DMS153 treated with DMSO at 0.1 percent for 48 hours (cell line): Measurements from ENCODE around the gene MKRN2OS.

ENCODE experiments used
- DNase-seq: peaks from one replicate; lab custom pipeline; 2025; ENCODE audit not compliant: unreplicated experiment; lab: John Stamatoyannopoulos, UW

Gene MKRN2OS

DNA sequence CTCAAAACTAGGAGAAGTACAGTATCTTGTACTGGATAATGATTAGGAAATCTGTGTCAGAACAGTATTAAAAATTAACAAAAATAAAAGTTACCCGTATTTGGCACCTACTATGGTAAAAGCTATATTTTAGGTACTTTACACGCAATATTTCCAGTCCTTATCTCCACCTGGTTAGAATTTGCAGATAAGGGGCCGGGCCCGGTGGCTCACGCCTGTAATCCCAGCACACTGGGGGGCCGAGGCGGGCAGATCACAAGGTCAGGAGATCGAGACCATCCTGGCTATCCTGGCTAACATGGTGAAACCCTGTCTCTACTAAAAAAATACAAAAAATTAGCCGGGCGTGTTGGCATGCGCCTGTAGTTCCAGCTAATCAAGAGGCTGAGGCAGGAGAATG lies 28.4 kb downstream of the MKRN2OS start:
- no peak for DNase-seq

DNA sequence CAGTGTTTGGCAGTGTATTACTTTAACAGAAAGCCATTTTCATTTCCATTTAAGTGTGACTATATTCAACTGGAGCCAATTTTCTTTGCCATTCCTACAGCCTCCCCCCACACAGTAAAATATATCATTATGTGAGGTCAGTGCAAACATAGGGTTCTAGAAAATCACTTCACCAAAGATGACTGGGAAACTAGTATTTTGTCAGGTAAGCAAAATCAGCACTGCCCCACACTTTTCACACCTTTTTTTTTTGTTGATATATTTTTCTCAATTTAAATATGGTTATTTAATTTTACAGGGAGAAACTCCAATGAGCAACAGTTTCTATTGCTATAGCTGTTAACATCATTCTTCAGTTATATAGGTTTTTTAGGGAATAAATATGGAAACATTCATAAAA lies 29.7 kb downstream of the MKRN2OS start:
- DNase-seq, result no peak

DNA sequence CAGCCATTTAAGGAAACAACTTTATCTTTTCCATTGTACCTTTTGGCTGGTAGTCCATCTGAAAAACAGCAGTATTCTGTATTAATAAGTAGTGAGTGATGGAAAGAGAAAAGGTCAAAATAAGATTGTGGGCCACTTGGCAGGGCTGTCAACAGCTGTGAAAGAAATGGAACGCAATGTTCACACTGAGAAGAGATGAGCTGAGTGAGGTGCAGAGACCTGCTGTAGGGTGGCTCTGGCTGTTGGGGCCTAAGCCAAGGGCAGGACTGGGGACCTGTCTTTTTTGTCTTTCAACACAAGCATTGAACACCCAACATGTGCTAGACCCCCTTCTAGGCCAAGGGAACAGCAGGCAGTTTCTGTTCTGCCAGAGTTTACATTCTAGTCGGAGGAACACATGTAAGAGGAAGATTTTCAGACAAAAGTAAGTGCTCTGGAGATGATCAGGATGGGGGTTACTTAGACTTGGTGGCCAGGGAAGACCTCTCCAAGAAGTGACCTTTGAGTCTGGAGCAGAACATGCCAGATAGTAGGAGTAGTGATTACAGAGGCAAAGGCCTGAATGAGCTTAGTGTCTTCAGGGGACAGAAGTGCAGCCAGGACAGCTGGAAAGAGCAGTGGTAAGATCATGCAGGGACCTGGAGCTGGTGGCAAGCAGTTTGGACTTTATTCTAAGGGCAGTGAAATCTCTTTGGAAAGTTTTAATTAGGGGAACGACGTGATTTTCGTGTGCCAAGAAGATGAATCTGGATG lies 31.4 kb downstream of the MKRN2OS start:
- no peak for DNase-seq

DNA sequence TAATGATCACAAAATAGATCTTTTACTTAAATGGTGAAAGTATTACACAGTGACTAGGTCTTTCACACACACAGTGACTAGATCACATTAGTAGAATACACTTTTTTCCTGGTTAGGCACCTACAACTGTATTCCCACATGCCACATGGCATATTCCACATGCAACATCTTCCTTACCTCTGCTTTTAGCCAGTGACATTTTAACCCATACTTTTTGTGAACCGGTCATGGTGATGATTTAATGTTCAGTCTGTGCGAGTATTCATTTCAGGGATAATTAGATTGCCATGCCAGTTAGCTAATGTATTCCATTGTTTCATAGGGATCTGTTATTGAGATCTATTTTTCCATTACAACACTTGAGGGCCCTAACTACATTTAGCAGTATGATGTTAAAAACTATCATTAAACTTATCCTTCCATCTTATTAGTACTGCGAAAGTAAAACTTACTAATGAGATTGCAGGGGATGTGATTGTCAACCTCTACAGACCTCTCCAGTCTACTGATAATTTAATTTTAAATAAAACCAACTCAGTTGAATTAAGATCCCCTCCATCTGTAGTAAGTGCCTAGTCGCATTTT lies 32.7 kb downstream of the MKRN2OS start:
- no peak for DNase-seq

DNA sequence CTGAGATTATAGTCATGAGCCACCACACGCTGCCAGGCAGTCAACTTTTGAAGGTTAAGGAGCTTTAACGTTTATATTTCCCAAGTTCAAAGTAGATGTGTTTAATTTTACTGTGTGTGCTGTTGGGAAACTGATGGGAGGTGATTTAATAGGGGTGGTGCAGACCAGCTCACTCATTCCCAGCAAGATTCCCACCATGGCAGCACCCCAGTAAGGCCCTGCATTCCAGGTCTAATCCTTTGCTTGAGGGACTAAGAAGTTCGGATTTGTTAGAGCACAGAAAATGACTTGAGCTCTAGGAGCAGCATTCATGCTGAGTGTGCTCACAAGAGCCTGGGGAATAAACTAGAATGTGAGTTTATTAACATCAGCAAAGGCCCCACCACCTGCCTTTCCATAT lies 35.8 kb downstream of the MKRN2OS start:
- DNase-seq, result no peak

DNA sequence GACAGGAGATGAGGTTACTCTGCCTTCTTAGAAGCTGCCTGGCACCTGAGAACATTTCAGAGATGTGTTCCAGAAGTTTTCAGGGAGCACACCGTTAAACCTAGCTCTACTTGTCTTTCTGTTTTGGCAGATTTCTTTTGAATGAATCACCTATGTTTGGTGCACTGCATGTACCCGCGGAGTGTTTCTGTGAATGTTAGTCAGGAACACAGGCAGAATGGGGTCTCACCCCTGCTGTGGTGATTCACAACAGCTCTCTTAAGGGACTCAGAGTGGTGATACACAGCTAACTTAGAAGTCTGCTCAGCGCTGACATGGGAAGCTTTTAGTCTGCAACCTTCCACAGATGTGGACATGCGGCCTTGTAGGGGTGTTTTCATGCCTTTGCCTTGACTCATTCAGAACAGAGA lies 37.0 kb downstream of the MKRN2OS start:
- DNase-seq, result no peak

DNA sequence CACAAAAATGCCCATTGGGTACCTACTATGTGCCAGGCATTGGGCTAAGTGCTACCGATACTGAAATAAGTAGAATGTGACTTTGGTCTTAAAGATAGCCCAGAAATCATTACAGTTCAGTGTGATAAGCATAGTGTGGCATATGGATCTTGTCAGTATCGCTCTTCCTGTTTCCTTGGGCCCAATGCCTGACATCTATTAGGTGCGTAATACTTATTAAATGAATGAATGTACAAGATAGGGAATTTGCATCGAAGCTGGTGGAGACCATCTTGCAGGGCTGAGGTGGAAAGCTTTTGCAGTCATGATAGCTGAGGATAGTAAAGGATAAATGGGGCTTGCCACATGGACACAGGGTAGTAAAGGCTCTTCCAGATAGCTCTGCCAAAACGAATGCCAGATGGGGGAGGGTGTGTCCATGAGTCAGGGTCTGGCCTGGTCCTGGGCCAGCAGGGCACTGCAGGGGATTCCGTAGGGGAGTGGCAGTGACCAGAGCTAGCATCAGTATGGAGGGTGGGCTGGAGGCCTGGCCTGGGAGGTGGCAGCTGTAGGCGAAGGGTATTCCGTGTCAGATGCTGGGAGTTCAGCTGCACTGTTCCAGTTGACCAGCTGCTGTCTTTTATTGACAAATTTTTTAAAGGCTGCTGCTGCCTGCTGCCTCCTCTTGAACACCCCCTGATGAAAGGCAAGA lies 37.6 kb downstream of the MKRN2OS start:
- DNase-seq, result no peak

DNA sequence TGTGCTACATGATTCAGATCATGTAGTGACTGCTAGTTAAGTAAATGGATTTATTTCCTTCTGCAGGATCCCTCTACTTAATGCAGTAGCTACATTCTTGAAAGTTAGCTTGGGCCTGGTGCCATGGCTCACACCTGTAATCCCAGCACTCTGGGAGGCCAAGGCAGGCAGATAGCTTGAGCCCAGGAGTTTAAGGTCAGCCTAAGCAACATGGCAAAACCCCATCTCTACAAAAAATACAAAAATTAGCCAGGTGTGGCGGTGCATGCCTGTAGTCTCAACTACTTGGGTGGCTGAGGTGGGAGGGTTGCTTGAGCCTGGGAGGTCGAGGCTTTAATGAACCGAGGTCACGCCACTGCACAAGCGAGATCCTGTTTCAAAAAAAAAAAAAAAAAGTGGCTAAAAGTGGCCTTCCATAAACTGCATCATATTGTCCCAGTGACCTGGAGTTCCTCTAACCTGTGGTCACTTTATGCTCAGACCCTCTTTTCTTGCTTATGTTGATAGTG lies 39.0 kb downstream of the MKRN2OS start:
- no peak for DNase-seq

DNA sequence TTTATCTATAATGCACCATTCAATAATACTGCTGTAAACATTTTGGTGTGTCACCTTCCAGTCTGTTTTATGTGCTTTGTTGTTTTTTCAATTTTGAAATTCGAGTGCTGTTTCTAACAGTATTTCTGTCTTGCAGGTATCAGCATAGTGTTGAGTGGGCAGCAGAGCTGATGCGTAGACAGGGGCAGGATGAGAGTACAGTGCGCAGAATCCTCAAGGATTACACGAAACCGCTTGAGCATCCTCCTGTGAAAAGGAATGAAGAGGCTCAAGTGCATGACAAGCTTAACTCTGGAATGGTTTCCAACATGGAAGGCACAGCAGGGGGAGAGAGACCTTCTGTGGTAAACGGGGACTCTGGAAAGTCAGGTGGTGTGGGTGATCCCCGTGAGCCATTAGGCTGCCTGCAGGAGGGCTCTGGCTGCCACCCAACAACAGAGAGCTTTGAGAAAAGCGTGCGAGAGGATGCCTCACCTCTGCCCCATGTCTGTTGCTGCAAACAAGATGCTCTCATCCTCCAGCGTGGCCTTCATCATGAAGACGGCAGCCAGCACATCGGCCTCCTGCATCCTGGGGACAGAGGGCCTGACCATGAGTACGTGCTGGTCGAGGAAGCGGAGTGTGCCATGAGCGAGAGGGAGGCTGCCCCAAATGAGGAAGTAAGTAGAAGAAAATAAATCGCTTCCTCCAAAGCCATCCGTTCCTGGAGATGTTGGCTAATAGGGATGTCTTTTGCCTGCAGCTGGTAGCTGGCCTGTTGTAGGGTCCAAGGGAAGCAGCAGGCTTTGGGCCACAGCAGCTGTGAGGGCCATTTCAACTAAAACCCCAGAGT lies 42.0 kb downstream of the MKRN2OS start:
- no peak for DNase-seq

DNA sequence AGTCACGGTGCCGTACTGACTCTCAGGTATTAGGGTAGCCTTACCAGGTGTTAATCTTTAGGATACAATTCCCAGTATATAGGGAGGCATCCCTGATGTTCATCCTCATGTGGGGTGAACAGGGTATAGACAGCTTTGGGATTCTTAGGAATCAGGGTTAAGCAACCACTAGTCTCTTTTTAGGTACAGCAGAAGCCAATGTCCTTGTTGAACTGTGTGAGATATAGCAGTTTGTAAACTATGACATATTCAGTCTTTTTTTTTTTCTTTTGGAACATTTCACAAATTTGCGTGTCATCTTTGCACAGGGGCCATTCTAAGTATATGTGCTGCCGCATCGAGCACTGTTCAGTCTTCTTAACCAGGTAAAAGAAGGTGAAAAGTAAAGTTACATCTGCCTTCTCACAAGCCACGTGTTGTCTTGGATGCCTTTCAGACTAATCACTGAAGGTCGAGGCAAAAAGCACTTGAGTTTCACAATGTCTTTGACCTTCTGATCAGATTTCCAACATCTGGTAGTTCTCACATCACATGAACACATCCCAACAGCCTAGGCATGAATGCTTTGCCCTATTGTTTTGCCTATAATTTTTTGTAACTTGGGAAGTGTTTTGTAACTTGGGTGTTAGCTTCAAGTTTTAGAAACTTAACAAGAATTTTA lies 43.8 kb downstream of the MKRN2OS start:
- DNase-seq, result no peak

DNA sequence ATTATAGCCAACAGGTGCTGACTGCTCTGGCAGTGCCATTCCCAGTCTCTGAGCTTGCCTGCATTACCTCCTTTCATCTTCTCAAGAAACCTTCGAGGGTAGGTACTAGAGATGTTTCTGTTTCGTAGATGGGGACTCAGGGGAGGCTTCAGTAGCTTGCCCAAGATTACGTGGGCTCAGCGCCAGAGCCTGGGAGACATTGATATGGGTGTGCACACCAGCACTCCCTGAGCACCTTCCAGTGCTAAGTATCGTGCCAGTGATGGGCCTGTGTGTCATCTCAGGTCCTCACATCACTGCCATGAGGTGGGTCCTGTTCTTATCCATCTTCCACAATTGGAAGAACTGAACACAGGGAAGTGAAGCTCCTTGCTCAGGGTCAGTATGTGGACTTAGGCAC lies 45.8 kb downstream of the MKRN2OS start:
- DNase-seq, result no peak

DNA sequence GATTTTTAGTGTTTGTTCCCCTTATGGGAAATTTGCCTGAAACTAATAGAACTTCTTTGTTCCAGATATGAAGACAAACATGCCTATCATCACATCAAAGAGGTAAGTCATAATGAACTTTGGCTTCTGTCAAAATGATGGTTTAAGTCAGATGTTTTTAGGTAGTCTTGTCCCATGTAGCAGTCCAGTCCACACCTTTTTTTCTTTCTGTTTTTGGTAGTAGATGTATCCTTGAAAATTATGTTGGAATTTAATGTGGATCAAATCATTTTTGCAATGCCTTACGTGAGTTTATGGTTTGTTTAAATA lies 48.9 kb downstream of the MKRN2OS start:
- DNase-seq, result no peak

DNA sequence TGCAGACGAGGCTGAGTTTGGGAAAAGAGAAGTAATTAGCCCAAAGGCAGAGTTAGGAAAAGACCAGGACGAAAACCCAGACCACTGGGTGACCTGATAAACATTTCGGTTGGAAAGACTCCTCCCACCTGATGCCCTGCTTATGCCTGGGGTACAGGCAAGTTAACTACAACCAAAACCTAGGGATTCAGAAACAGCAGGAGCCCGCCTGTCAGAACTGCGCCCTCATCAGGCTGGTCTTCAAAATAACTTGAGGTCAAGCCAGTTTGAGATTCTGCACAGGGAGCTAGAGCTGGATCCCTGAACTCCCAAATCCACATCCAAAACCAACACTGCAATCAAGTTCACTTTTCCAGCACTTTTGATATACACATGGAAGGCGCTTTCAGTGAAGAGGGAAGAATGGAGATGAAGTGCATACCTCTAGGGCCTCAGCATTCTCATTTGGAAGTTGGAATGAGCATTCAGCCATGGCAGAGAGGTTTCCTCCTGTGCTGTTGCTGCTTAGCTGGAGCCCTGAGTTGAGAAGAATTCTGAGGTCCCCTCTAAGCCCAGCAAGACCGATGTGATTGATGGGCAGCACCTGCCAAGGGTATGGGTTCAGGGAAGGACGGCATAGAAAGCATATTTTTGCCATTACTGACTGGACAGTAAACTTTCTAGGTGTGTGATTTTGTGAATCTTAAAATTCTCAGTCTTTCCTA lies 49.4 kb downstream of the MKRN2OS start:
- no peak for DNase-seq

DNA sequence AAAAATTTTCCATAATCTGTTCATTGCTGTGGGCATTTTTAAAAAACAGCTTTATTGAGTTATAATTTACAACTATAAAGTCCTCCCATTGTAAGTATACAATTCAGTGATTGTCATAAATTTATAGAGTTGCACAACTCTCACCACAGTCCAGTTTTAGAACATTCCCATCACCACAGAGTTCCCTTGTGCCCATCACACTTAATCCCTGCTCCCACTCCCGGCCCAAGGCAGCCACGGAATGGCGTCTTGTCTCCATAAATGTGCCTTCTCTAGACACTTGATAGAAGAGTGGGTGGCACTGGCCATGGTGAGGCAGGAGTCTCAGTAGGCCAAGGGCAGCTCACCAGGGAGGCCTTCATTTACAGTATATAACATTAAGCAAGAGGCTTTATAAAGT lies 54.8 kb downstream of the MKRN2OS start:
- no peak for DNase-seq

DNA sequence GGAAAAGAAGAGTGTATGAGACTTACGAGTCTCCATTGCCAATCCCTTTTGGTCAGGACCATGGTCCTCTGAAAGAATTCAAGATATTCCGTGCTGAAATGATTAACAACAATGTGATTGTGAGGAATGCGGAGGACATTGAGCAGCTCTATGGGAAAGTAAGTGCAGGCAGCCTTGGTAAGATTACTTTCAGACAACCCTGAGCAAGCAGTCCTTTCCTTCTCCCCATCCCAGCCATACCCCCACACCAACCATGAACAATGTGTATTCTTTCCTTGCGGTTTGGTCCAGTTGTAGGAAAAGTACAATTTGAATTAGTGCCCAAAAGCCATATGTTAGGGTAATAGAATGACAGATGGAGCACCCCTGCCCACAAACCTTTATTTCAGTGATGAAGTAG lies 55.5 kb downstream of the MKRN2OS start:
- no peak for DNase-seq
